PFSK-1 (cell line): ENCODE data around the gene SPRTN.

Experiments
- FOXP2 ChIP-seq: optimal IDR thresholded peaks from 2 replicates; pipeline ENCODE3; 2011; ENCODE audit warnings: borderline replicate concordance, control low read depth, inconsistent platforms; ENCODE audit not compliant: insufficient read depth; ENCODE audit errors: extremely low read length, extremely low read depth
- POLR2AphosphoS5 ChIP-seq: IDR thresholded peaks from 2 replicates; pipeline ENCODE4 v1.6.1; 2012; ENCODE audit warnings: low read depth, mild to moderate bottlenecking, control low read depth, low read length, moderate library complexity
- SIN3A ChIP-seq: IDR thresholded peaks from 2 replicates; pipeline ENCODE4 v1.6.1; 2012; ENCODE audit warnings: mild to moderate bottlenecking, low read length, moderate library complexity, borderline replicate concordance; ENCODE audit not compliant: insufficient read depth
- TAF1 ChIP-seq: IDR thresholded peaks from 2 replicates; pipeline ENCODE4 v1.6.1; 2012; ENCODE audit warnings: low read length, control low read depth, borderline replicate concordance; ENCODE audit not compliant: insufficient read depth
- TF ChIP-seq, protein P1 (sequence below), 2 experiments: IDR thresholded peaks; 2 replicates each; pipeline versions ENCODE4 v1.6.1 to v1.8.0; 2011 to 2012; ENCODE audit warnings: low read depth in 2 of 2, low read length in 2 of 2, control low read depth in 1 of 2, inconsistent platforms in 1 of 2, mild to moderate bottlenecking in 1 of 2, moderate library complexity in 1 of 2; ENCODE audit not compliant: insufficient read depth in 1 of 2

SPRTN gene

DNA sequence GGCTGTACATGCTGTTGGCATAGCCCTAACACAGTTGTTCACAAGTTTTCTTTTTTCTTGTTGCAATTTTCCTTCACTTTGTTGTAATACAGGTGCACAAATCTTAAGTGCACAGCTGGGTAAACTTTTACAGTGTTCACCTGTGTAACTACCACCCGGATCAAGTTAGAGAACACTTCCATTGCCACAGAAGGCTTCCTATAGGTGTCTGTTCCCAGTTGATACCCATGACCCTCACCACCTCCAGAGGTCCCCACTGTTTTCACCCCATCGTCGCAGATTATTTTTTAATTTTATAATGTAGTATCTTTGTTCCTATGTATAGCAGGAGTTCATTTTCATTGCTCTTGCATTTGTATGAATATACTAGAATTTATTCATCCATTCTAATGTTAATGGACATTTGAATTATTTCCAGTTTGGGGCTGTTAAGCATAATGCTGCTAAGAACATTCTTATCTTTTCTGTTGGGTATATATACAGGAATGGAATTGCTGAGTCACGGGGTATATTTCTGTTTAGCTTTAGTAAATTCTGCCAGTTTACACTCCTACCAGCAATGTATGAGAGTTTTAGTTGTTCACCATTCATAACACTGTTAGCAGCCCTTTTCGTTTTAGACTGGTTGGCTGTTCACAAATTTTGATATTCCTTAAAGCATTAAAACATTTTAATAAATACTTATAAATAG lies 16.4 kb downstream of the SPRTN start:
- TF ChIP-seq SIN3A, result no peak
- TF ChIP-seq TAF1, result no peak
- TF ChIP-seq POLR2AphosphoS5, result no peak
- TF ChIP-seq, protein P1, sequence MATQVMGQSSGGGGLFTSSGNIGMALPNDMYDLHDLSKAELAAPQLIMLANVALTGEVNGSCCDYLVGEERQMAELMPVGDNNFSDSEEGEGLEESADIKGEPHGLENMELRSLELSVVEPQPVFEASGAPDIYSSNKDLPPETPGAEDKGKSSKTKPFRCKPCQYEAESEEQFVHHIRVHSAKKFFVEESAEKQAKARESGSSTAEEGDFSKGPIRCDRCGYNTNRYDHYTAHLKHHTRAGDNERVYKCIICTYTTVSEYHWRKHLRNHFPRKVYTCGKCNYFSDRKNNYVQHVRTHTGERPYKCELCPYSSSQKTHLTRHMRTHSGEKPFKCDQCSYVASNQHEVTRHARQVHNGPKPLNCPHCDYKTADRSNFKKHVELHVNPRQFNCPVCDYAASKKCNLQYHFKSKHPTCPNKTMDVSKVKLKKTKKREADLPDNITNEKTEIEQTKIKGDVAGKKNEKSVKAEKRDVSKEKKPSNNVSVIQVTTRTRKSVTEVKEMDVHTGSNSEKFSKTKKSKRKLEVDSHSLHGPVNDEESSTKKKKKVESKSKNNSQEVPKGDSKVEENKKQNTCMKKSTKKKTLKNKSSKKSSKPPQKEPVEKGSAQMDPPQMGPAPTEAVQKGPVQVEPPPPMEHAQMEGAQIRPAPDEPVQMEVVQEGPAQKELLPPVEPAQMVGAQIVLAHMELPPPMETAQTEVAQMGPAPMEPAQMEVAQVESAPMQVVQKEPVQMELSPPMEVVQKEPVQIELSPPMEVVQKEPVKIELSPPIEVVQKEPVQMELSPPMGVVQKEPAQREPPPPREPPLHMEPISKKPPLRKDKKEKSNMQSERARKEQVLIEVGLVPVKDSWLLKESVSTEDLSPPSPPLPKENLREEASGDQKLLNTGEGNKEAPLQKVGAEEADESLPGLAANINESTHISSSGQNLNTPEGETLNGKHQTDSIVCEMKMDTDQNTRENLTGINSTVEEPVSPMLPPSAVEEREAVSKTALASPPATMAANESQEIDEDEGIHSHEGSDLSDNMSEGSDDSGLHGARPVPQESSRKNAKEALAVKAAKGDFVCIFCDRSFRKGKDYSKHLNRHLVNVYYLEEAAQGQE (IDR thresholded peaks at IDR 0.05; ENCODE audit: insufficient read depth in 1 of 2, low read depth in 2 of 2, low read length in 2 of 2), result no peak
- TF ChIP-seq FOXP2, result no peak

DNA sequence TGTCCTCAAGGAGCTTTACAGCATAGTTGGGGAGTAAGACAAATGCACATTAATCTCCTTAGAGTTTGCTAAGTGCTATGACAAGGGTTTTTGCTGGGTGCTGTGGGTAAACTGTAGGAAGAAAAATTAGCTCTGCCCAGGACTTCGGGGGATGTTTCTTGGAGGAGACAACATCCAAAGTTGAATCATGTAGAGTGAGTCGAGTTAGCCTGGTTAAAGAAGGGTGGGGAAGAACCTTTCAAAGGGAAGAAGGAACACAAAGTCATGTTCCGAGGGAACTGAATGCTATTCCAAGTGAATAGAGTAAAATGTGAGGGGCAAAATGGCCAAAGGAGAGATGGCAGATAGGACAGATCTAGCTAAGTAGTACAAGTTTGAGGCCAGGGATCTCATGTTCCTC lies 17.1 kb downstream of the SPRTN start:
- no peak for TF ChIP-seq SIN3A
- no peak for TF ChIP-seq TAF1
- TF ChIP-seq POLR2AphosphoS5, result no peak
- TF ChIP-seq, protein P1 (IDR thresholded peaks at IDR 0.05; ENCODE audit: insufficient read depth in 1 of 2, low read depth in 2 of 2, low read length in 2 of 2), result no peak
- no peak for TF ChIP-seq FOXP2

GRCh38 chr1:231357187-231357772 lies 19.2 kb downstream of the SPRTN start:
- TF ChIP-seq TAF1 (no peak), POLR2AphosphoS5 (no peak), FOXP2 (no peak), SIN3A (no peak)
- TF ChIP-seq, protein P1 (IDR thresholded peaks at IDR 0.05; ENCODE audit: insufficient read depth in 1 of 2, low read depth in 2 of 2, low read length in 2 of 2), result no peak

DNA sequence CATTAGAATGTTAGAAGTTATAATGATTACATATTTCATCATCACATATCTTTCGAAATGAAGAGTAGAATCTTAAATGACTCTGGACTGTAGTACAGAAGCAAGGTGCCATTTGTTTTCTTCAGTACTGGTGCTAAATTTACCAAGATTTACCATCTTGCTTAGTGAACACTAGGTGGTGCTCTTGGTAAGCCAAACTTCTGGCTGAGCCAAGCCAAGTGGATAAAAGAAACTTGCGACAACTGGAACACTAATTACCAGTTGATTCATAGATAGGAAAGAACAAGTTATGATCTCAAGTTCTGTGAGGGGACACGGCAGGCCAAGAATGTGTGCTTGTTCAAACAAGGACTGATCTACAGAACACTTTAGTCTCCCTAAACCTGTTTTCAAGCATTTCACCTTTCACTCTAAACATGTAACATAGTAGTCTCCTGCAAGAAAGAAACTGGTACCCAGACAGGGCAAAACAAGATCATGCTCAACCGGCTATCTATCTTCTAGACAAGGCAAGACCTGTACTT lies 19.8 kb downstream of the SPRTN start:
- TF ChIP-seq TAF1, result no peak
- no peak for TF ChIP-seq SIN3A
- TF ChIP-seq, protein P1 (IDR thresholded peaks at IDR 0.05; ENCODE audit: insufficient read depth in 1 of 2, low read depth in 2 of 2, low read length in 2 of 2), result no peak
- TF ChIP-seq FOXP2, result no peak
- TF ChIP-seq POLR2AphosphoS5, result no peak
